HUES64 (cell line): Measurements from ENCODE around the gene PDE4B. TPM values are rescaled to one million over a fixed set of nuclear protein-coding genes. Genes with fewer than 3 reads are reported as not detected.

Experiments
- H3K27ac ChIP-seq: 2 replicates; pipeline ENCODE4 v1.7.0; 2013; ENCODE audit warnings: low read depth, low read length, inconsistent platforms
- H3K27me3 ChIP-seq: 2 replicates; pipeline ENCODE4 v1.6.1; 2013; ENCODE audit warnings: mild to moderate bottlenecking, low read length; ENCODE audit not compliant: insufficient read depth
- H3K36me3 ChIP-seq: 2 replicates; pipeline ENCODE4 v1.6.1; 2013; ENCODE audit warnings: mild to moderate bottlenecking, low read length; ENCODE audit not compliant: insufficient read depth
- H3K4me1 ChIP-seq: 2 replicates; pipeline ENCODE4 v1.6.1; 2013; ENCODE audit warnings: mild to moderate bottlenecking, low read length, moderate library complexity; ENCODE audit not compliant: insufficient read depth
- H3K4me3 ChIP-seq: 2 replicates; pipeline ENCODE4 v1.5.1; 2013; ENCODE audit warnings: mild to moderate bottlenecking, low read length, moderate library complexity
- H3K9ac ChIP-seq: 2 replicates; pipeline ENCODE4 v1.6.1; 2013; ENCODE audit warnings: mild to moderate bottlenecking, low read depth, low read length
- H3K9me3 ChIP-seq: 2 replicates; pipeline ENCODE4 v1.6.1; 2013; ENCODE audit warnings: low read depth, low read length; ENCODE audit not compliant: insufficient read depth
- WGBS: fragments of 150-250, 120-280 bp; methylation state at CpG from one replicate; pipeline ENCODE4 v1.1.7; 2013; ENCODE audit warnings: missing lambda C conversion rate; 5-methylcytosine and 5-hydroxymethylcytosine counted together
- polyA plus RNA-seq, 2 experiments: library from polyadenylated mRNA; stranded (reverse); fragments of 50-300 nt; gene quantifications; one replicate each; pipeline ENCODE4 v1.2.3, GENCODE V29; 2013

PDE4B gene
- 11.1 TPM for polyA plus RNA-seq (2013, experiment 1 of 2)
- 13.4 TPM for polyA plus RNA-seq (2013, experiment 2 of 2)

- no peaks in the 10 kb centered on the region; the same call in 1 of the 2 replicates for H3K4me1 ChIP-seq
- peaks cover 73% of the 10 kb centered on the region for H3K27me3 ChIP-seq
- peak within 1 kb of the TSS; percentile 71 for H3K4me3 ChIP-seq
- H3K9me3 ChIP-seq, result peaks cover 3% of the 10 kb centered on the region; the same call in 1 of the 2 replicates
- no peaks in the 10 kb centered on the region for H3K36me3 ChIP-seq
- H3K9ac ChIP-seq, result peak within 1 kb of the TSS; percentile 31; the same call in 1 of the 2 replicates
- no peak within 1 kb of the TSS for H3K27ac ChIP-seq
- WGBS, result under 1% methylated on average over 66 of the region's 67 CpGs
Measured at GRCh38 chr1:65792669-65793358, at the start of gene PDE4B. TSS of gene PDE4B (plus strand) at chr1:65792895.

GRCh38 chr1:65744731-65745130 is 48.0 kb upstream of the PDE4B start:
- Histone ChIP-seq H3K9me3 (peaks cover 35% of the 10 kb centered on the region), H3K4me3 (no peak overlapping the region), H3K27me3 (no peaks in the 10 kb centered on the region), H3K9ac (no peak overlapping the region), H3K4me1 (no peaks in the 10 kb centered on the region), H3K27ac (no peak overlapping the region), H3K36me3 (no peaks in the 10 kb centered on the region)
- WGBS, result 97% methylated on average over 1 of the region's 1 CpG

GRCh38 chr1:65751961-65752360 is 40.7 kb upstream of the PDE4B start:
- 57% methylated on average over 1 of the region's 3 CpGs for WGBS
- Histone ChIP-seq H3K4me3 (no peak overlapping the region), H3K36me3 (no peaks in the 10 kb centered on the region), H3K9ac (no peak overlapping the region), H3K27ac (no peak overlapping the region), H3K9me3 (no peaks in the 10 kb centered on the region), H3K27me3 (no peaks in the 10 kb centered on the region), H3K4me1 (no peaks in the 10 kb centered on the region)

GRCh38 chr1:65756616-65757015 is 36.1 kb upstream of the PDE4B start:
- no peaks in the 10 kb centered on the region for H3K27me3 ChIP-seq
- H3K9me3 ChIP-seq, result no peaks in the 10 kb centered on the region
- H3K27ac ChIP-seq, result no peak overlapping the region
- H3K9ac ChIP-seq, result no peak overlapping the region
- no peaks in the 10 kb centered on the region for H3K36me3 ChIP-seq
- H3K4me3 ChIP-seq, result no peak overlapping the region
- no peaks in the 10 kb centered on the region for H3K4me1 ChIP-seq

GRCh38 chr1:65757531-65757930 is 35.2 kb upstream of the PDE4B start:
- H3K36me3 ChIP-seq, result no peaks in the 10 kb centered on the region
- 90% methylated on average over 1 of the region's 1 CpG for WGBS
- no peaks in the 10 kb centered on the region for H3K9me3 ChIP-seq
- no peaks in the 10 kb centered on the region for H3K4me1 ChIP-seq
- H3K4me3 ChIP-seq, result no peak overlapping the region
- H3K27ac ChIP-seq, result no peak overlapping the region
- H3K9ac ChIP-seq, result no peak overlapping the region
- H3K27me3 ChIP-seq, result no peaks in the 10 kb centered on the region

DNA sequence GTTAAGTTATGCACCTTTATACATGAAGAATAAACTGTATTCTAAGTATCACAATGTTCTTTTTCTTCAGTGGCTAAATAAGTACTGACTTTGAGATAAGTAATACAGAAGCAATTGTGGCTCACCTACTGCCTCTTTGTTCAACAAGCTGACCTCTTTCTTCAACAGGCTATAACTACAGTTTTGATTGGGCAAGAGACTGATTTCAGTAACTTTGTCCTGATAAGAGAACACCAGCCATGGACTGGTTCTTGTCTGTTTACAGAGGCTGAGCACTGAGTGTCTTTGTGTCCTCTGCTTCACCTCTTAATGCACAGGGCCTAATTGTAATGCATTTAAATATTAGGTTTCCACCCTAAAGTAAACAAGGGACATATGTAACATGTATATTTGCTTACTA is 34.6 kb upstream of the PDE4B start:
- H3K36me3 ChIP-seq, result no peaks in the 10 kb centered on the region
- no peaks in the 10 kb centered on the region for H3K4me1 ChIP-seq
- H3K4me3 ChIP-seq, result no peak overlapping the region
- H3K27me3 ChIP-seq, result no peaks in the 10 kb centered on the region
- no peaks in the 10 kb centered on the region for H3K9me3 ChIP-seq
- H3K9ac ChIP-seq, result no peak overlapping the region
- no peak overlapping the region for H3K27ac ChIP-seq

GRCh38 chr1:65759516-65759915 is 33.2 kb upstream of the PDE4B start:
- no peaks in the 10 kb centered on the region for H3K4me1 ChIP-seq
- H3K36me3 ChIP-seq, result no peaks in the 10 kb centered on the region
- WGBS, result 89% methylated on average over 1 of the region's 1 CpG
- H3K4me3 ChIP-seq, result no peak overlapping the region
- no peak overlapping the region for H3K9ac ChIP-seq
- no peak overlapping the region for H3K27ac ChIP-seq
- H3K27me3 ChIP-seq, result no peaks in the 10 kb centered on the region
- no peaks in the 10 kb centered on the region for H3K9me3 ChIP-seq

DNA sequence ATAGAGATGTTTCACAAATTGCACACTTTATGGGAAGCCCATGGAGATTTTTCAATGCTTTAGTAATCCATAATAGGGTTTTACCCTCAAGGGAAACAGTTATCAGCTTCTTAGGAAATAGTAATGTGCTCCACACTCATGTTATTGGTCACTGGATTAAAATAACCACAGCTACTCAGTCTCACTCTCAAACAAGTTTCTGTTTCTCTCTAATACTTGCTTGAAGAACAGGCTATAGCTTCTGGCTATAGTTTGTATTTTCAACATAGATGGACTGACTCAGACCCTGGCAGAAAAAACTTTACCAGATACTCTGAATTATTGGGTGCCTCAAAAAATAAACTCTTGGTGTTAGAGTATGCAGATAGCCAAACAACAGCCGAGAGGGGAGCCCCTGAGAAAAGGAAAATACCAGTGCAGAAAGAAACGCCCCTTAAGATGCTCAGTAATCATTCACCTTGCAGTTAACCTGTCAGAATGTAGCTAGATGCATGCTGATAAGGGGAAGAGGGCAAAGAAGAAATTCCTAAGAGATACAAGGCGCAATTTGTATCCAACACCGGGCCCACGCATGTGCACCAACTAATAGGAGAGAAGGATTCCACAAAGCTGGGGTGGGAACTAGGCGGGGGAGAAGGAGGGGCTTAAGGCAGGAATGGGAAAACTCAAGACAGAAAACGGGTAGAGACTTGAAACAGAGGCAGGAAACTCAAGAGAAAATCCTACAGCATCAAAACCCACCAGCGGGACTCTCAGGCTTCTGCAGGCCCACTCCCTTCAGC is 30.4 kb upstream of the PDE4B start:
- Histone ChIP-seq H3K36me3 (no peaks in the 10 kb centered on the region), H3K27ac (no peak overlapping the region), H3K27me3 (no peaks in the 10 kb centered on the region), H3K9ac (no peak overlapping the region), H3K4me1 (no peaks in the 10 kb centered on the region), H3K4me3 (no peak overlapping the region), H3K9me3 (no peaks in the 10 kb centered on the region)
- 86% methylated on average over 8 of the region's 8 CpGs for WGBS

DNA sequence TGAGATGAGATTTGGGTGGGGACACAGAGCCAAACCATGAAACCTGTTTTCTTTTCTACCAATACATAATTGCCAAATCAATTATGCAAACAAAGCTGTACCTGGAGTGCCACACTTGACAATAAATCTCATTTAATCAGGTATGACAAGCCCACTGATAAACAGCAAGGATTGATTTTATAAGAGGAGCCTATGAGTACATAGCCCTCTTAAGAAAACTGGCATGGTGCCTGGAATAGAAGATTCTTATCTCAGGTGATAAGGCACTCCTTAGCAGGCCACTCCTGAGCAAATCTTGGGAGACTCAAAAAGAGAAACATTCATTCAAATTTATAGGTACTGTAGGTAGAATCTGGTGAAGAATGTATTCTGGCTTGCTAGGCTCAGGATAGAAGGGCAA is 28.6 kb upstream of the PDE4B start:
- Histone ChIP-seq H3K9me3 (no peaks in the 10 kb centered on the region), H3K27me3 (no peaks in the 10 kb centered on the region), H3K36me3 (no peaks in the 10 kb centered on the region), H3K27ac (no peak overlapping the region), H3K9ac (no peak overlapping the region), H3K4me3 (no peak overlapping the region), H3K4me1 (no peaks in the 10 kb centered on the region)

- Histone ChIP-seq H3K9me3 (no peaks in the 10 kb centered on the region), H3K36me3 (no peaks in the 10 kb centered on the region), H3K9ac (no peak overlapping the region), H3K27ac (no peak overlapping the region), H3K4me3 (no peak overlapping the region), H3K27me3 (no peaks in the 10 kb centered on the region), H3K4me1 (no peaks in the 10 kb centered on the region)
- WGBS, result 84% methylated on average over 4 of the region's 4 CpGs
Measured at GRCh38 chr1:65765631-65766030, 27.1 kb upstream of the PDE4B start.

- H3K9ac ChIP-seq, result no peak overlapping the region
- H3K4me1 ChIP-seq, result no peaks in the 10 kb centered on the region
- no peak overlapping the region for H3K4me3 ChIP-seq
- H3K9me3 ChIP-seq, result no peaks in the 10 kb centered on the region
- no peak overlapping the region for H3K27ac ChIP-seq
- no peaks in the 10 kb centered on the region for H3K27me3 ChIP-seq
- 88% methylated on average over 1 of the region's 2 CpGs for WGBS
- H3K36me3 ChIP-seq, result no peaks in the 10 kb centered on the region
Measured at GRCh38 chr1:65769636-65770035, 23.1 kb upstream of the PDE4B start.
